Measurements from ENCODE around the gene CCDC188.

Gene CCDC188

DNA sequence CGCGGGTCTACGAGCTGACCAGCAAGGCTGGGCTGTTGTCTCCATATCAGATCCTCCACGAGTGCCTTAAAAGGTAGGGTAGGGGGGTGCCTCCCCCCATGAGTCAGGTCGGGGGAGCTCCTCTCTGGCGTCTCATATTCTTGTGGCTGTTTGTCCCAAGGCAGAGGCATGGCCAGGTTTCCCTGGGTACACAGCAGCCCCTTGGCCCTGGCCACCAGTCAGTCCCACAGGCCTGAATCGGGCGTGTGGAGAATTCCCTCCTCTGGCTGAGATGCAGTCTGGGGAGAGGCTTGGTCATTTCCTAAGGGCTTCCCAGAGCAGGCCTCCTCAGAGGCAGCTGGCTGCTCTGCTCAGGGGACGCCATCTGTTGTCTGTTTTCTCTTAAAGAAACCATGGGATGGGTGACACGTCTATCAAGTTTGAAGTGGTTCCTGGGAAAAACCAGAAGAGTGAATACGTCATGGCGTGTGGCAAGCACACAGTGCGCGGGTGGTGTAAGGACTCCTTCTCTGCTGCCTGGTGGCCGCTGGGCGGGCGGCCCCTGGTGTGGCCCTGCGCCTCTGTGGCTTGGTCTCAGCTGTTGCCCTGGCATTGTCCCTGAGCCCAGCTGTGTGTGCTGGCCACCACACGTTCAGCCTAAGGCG is 44.5 kb downstream of the CCDC188 start:
- Histone ChIP-seq H3K9me3 (ENCODE audit: insufficient read depth, low read length, severe bottlenecking) (no peaks in the 10 kb centered on the region), H4K20me1 (ENCODE audit: insufficient read depth, low read length) (peaks cover 88% of the 10 kb centered on the region), H3K4me1 (ENCODE audit: insufficient read depth, low read length) (peaks cover 5% of the 10 kb centered on the region; the same call in 1 of the 2 replicates), H3K9ac (ENCODE audit: low read depth, low read length) (no peak overlapping the region), H2AFZ (ENCODE audit: low read depth, low read length) (no peak overlapping the region), H3K27me3 (ENCODE audit: insufficient read depth, low read length, poor library complexity) (no peaks in the 10 kb centered on the region), H3K79me2 (ENCODE audit: insufficient read depth, low read length) (peaks cover 61% of the 10 kb centered on the region), H3K4me3 (ENCODE audit: low read depth in 1 of 2, low read length in 2 of 2) (no peak overlapping the region), H3K36me3 (ENCODE audit: insufficient read depth, low read length) (peaks cover 97% of the 10 kb centered on the region), H3K27ac (ENCODE audit: low read length) (no peak overlapping the region), H3K4me2 (ENCODE audit: insufficient read depth, low read length) (no peak overlapping the region)
- DNase-seq, result no peak
- no peak for TF ChIP-seq EZH2 (IDR thresholded peaks at IDR 0.05; ENCODE audit: borderline replicate concordance, low read depth, low read length, severe bottlenecking)
- TF ChIP-seq, protein P1, sequence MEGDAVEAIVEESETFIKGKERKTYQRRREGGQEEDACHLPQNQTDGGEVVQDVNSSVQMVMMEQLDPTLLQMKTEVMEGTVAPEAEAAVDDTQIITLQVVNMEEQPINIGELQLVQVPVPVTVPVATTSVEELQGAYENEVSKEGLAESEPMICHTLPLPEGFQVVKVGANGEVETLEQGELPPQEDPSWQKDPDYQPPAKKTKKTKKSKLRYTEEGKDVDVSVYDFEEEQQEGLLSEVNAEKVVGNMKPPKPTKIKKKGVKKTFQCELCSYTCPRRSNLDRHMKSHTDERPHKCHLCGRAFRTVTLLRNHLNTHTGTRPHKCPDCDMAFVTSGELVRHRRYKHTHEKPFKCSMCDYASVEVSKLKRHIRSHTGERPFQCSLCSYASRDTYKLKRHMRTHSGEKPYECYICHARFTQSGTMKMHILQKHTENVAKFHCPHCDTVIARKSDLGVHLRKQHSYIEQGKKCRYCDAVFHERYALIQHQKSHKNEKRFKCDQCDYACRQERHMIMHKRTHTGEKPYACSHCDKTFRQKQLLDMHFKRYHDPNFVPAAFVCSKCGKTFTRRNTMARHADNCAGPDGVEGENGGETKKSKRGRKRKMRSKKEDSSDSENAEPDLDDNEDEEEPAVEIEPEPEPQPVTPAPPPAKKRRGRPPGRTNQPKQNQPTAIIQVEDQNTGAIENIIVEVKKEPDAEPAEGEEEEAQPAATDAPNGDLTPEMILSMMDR (IDR thresholded peaks at IDR 0.05; ENCODE audit: borderline replicate concordance, extremely low read depth, low read length, poor library complexity, severe bottlenecking), result no peak
- no peak for ATAC-seq (ENCODE audit: insufficient read depth, low read depth)

DNA sequence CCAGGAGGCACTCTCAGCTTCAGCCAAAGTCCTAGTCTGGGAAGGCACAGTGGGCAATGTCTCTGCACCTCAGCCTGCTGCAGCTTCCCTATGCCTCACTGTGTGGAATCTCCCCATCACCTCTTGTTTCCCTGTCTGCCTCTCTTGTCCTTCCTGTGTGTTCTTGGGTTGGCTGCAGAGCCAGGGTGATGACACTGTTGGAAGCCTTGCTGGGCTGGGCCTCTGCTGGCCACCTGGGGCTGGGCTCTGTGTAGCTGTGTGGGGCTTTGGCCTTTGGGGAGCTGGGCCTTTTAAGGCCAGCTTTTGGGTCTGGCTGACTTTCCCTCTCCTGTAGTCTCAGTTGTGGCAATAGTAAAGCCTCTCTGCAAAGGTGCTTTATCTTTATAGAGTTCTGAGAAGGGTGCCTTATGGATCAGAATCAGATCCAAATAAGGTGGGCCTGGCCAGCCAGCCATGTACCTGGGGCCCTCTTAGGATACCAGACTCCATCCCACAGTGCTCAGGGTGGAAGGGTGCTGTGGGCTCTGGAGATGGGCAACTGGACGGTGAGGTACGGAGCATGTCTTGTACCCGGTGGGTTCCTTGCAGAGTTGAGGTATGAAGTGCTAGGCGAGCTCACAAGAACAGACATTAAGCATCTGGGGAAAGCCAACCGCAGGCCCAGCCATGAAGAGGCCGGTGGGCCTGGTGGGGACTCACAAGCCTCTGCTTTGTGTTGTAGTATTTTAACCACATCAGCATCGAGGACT is 45.2 kb downstream of the CCDC188 start:
- Histone ChIP-seq H4K20me1 (ENCODE audit: insufficient read depth, low read length) (peaks cover 84% of the 10 kb centered on the region), H3K4me2 (ENCODE audit: insufficient read depth, low read length) (no peak overlapping the region), H2AFZ (ENCODE audit: low read depth, low read length) (no peak overlapping the region), H3K9me3 (ENCODE audit: insufficient read depth, low read length, severe bottlenecking) (no peaks in the 10 kb centered on the region), H3K4me1 (ENCODE audit: insufficient read depth, low read length) (0 out of 2 replicates have a peak, but pooled peaks cover 10% of the 10 kb centered on the region), H3K36me3 (ENCODE audit: insufficient read depth, low read length) (peaks cover 96% of the 10 kb centered on the region), H3K4me3 (ENCODE audit: low read depth in 1 of 2, low read length in 2 of 2) (no peak overlapping the region), H3K27me3 (ENCODE audit: insufficient read depth, low read length, poor library complexity) (no peaks in the 10 kb centered on the region), H3K27ac (ENCODE audit: low read length) (no peak overlapping the region), H3K9ac (ENCODE audit: low read depth, low read length) (no peak overlapping the region), H3K79me2 (ENCODE audit: insufficient read depth, low read length) (peaks cover 67% of the 10 kb centered on the region)
- DNase-seq (no peak), ATAC-seq (ENCODE audit: insufficient read depth, low read depth) (no peak)
- TF ChIP-seq EZH2 (IDR thresholded peaks at IDR 0.05; ENCODE audit: borderline replicate concordance, low read depth, low read length, severe bottlenecking), result no peak
- TF ChIP-seq, protein P1 (IDR thresholded peaks at IDR 0.05; ENCODE audit: borderline replicate concordance, extremely low read depth, low read length, poor library complexity, severe bottlenecking), result no peak

DNA sequence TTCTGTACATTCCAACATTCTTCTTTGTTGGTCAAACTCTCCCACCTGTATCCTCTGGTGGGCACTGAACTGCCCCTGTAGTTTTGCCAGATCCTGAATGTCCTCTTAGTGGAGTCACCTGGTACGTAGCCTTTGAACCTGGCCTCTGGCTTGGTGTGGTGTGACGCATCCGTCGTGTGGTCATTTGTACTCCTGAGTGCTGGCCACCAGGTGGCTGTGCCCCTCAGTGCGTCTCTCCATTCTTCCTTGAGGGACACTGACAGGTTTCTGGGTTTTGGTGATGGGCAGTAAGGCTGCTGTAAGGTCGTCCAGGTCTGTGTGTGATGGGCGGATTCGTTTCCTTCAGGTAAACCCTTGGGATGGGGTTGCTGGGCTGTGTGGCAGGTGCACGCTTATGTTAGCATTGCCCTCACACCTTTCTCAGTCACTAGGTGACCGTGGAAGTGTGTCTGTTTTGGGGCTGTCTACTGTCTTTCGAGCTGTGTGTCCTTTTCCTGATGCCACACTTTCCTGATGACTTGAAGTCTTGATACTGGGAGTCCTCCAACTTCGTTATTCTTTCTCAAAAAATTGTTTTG is 48.6 kb downstream of the CCDC188 start:
- no peak for TF ChIP-seq EZH2 (IDR thresholded peaks at IDR 0.05; ENCODE audit: borderline replicate concordance, low read depth, low read length, severe bottlenecking)
- TF ChIP-seq, protein P1 (IDR thresholded peaks at IDR 0.05; ENCODE audit: borderline replicate concordance, extremely low read depth, low read length, poor library complexity, severe bottlenecking), result no peak
- Histone ChIP-seq H3K4me1 (ENCODE audit: insufficient read depth, low read length) (peaks cover 25% of the 10 kb centered on the region), H3K27ac (ENCODE audit: low read length) (no peak overlapping the region), H4K20me1 (ENCODE audit: insufficient read depth, low read length) (peaks cover 76% of the 10 kb centered on the region), H3K4me2 (ENCODE audit: insufficient read depth, low read length) (no peak overlapping the region), H3K36me3 (ENCODE audit: insufficient read depth, low read length) (peaks cover 92% of the 10 kb centered on the region), H3K79me2 (ENCODE audit: insufficient read depth, low read length) (peaks cover 87% of the 10 kb centered on the region), H3K27me3 (ENCODE audit: insufficient read depth, low read length, poor library complexity) (no peaks in the 10 kb centered on the region), H2AFZ (ENCODE audit: low read depth, low read length) (no peak overlapping the region), H3K9me3 (ENCODE audit: insufficient read depth, low read length, severe bottlenecking) (no peaks in the 10 kb centered on the region), H3K4me3 (ENCODE audit: low read depth in 1 of 2, low read length in 2 of 2) (no peak overlapping the region), H3K9ac (ENCODE audit: low read depth, low read length) (no peak overlapping the region)
- ATAC-seq (ENCODE audit: insufficient read depth, low read depth), result no peak
- DNase-seq, result no peak
